ENCODE measurements around the gene NT5C.

NT5C gene

DNA sequence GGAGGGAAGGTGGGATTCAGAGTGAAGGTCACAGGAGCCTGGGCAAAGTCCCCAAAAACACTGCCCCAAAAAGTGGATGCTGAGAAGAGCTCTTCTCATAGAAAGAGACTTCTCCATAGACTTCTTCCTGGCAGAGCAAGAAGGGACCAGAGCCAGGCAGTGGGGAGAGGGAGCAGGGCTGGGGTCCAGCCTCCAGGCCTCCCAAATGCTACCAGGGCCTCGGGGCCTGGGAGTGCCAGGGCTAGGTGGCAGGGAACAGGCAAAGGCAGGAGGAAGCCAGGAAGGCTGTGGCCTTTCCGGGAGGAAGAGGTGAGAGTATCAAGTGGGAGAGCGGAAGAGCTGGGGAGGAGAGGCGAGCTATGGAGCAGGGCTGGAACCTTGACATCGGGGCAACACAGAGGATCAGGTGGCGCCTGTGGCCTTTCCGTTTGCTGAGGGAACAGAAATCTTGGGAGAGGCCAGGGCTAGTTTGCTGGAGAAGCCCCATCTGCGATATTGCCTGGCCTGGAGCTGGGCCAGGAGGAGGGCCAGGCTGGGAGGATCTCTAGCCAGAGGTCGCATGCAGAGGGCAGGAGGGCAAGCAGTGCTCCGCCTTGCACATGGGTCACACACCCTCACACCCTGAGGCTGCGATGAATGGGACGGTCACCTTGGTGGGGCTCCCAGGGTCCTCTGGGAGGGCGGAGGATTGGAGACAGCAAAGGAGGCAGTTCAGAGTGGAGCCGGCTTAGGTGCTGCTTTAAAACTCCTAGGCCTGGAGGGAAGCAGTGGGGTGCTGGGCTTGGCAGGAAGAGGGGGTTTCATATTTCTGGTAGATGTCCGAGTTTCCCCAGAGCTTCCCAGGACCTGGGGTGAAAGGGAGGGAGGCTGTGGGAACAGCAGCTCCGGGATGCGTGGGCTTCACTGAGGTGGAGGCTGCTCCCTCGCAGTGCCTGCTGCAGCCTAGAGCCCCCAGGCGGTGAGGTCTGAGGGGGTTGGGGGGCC lies 40.4 kb downstream of the NT5C start:
- DNase-seq: no peak

DNA sequence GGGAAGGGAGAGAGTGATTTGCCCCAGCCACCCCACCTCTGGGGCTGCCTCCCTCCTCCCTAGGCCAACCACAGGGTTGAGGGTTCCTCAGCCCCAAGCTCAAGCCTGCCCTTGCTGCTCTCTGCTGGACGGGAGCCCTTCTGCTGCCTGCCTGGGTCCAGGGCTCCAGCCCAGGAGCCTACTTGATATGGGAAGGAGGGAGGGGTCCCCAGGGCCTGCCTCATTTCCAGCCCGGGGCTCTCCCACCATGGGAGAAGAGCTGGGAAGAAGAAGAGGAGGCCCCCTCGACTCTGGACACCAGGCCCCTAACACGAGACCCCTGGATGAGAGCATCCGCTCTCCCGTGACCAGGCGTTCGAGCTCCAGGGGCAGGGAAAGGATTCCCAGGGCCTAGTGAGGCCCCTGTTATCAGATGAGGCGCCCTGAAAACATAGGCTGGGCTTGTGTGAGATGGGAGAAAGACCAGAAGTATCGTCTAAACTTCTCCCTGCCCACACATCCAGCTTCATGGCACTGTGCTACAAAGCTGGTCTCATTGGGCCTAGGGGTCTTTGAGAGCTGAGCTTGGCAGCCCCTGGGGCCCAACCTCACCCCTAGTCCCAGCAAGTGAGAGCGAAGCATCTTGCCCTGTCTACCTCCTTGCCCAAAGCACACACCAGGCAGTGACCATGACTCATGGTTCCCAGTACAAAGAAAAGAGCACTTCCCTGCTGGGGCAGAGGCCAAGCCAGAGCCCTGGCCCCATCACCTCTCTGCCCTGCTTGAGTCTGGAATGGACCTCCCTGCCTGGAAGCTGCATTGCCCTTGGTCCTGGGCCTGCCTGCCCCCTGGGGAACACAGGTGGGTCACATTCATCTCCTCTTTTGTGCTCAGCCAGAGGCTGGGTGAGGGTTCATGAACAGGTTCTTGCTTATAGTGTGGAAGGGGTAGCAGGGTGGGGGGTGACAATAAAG lies 42.8 kb downstream of the NT5C start:
- DNase-seq: no peak

DNA sequence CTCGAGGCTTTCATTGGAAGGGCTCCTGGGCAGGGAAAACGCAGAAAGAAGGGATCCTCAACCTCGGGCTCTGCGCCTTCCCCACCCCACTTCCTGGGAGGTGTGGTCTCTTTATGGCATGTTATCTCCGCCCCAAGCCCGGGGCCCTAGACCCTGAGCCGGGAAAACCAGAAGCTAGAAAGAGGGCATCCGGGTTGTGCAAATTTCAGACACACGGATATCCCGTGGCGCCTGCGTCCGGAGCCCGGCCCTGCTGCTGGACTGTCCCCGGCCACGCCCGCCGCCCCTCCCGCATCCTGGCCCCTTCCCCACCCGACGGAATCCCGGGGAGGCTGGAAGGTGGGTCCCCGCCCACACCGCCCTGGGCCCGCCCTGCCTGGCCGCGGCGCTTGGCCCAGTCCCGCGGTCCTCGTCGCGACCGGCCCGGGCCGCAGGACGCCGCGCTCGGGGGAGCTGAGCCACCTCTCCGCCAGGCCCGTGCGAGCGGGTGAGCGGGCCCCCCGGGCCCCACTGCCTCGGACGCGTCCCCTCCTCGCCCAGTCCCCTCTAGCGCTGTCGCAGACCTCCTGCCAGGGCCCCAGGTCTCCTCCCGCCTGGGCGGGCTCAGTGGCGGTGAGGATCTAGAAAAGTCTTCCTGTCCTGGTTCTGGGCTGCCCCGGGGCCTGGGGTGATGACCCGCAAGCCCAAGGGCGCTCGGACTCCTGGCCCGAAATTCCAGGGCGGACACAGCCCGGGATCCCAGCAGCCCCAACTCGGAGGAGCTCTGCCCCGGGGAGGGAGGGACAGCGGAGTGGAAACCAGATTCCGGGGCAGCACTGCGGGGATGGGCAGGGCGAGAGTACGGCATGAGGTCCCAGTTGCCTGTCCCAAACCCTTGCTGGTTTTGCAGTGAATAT lies 43.7 kb downstream of the NT5C start, which contains the start of gene SLC16A5:
TSS of gene SLC16A5 (plus strand) at position 397 of the 896 bp plus-strand sequence. CDS start 5,683 bp downstream, outside the sequence.
- DNase-seq: peak; percentile 78

DNA sequence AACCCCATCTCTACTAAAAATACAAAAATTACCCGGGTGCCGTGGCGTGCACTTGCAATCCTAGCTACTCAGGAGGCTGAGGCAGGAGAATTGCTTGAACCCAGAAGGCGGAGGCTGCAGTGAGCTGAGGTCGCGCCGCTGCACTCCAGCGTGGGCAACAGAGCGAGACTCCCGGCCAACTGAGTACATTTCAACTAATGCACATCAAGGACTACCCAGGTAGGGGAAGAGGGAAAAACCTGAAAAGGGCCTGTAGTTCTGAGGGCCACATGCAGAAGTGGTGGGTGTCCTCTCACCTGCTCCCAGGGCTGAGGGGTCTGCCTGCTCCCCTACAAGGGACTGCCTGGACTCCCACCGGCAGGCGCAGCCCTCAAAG lies 44.4 kb downstream of the NT5C start:
- DNase-seq: no peak

DNA sequence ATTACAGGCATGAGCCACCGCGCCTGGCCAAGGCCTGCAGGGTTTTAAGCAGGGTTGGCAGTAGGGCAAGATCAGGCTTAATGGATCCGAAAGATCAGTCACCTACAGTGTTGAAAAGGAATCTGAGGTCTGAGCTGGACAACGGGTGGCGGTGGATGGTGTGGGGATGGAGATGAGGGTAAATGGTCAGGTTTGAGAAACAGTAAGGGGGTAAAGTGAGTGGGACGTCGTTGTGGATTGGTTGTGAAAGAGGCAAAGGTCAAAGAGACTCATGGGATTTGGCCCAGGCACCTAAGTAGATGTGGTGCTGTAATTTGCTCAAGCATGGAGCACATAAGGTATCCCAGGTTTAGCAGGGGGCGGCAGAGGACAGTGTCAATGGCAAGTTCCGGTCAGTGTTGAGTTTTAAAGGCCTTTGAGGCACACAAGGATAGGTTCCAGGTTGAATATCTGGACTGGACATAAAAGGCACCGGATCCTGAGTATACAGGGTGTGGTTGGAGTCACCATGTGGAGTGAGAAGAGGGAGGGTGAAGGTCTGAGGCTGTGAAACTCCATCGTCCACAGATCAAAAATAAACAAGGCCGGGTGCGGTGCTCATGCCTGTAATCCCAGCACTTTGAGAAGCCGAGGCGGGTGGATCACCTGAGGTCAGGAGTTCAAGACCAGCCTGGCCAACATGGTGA lies 44.9 kb downstream of the NT5C start:
- no peak for DNase-seq

DNA sequence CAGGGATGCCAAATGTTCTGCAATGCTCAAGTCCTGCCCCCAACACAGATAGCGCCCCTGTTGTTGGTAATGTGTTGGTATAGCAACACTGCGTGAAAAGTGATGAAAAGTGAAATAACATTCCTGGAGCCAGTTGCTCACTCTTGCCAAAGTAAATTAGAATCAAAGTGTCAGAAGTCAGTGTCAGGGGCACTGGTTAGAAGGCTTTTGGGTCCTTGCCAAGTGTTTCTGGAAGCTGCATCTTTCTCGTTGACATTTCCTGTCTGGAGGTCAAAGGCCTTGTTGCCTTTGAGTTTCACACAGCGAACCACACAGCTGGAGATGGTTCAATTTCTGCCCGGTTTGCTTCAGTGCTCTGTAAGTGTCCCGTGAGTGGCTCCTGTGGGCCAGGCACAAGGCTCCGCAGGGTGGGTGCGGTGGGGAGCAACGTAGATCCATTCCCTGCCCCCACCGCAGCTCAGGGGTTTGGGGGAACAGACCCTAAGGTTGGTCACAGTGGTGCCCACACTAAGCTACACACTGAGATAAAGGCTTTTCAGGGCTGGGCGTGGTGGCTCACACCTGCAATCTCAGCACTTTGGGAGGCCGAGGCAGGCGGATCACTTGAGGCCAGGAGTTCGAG lies 47.4 kb downstream of the NT5C start:
- no peak for DNase-seq

DNA sequence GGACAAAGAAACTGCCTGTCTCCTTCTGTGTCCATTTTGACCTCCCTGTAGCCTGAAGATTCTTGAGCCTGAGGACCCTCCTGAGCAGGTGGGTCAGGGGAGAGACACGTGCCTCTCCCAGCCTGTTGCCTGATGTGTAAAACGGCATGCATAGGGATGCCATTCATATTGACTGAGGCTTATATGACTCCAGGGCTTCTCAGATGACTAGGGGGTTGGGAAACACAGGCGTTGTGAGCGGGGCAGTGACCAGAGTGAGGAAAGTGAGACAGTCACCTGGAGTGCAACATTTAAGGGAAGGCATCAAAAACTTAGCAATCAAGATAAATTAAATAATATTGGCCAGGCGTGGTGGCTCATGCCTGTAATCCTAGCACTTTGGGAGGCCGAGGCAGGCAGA lies 48.9 kb downstream of the NT5C start:
- DNase-seq: no peak

DNA sequence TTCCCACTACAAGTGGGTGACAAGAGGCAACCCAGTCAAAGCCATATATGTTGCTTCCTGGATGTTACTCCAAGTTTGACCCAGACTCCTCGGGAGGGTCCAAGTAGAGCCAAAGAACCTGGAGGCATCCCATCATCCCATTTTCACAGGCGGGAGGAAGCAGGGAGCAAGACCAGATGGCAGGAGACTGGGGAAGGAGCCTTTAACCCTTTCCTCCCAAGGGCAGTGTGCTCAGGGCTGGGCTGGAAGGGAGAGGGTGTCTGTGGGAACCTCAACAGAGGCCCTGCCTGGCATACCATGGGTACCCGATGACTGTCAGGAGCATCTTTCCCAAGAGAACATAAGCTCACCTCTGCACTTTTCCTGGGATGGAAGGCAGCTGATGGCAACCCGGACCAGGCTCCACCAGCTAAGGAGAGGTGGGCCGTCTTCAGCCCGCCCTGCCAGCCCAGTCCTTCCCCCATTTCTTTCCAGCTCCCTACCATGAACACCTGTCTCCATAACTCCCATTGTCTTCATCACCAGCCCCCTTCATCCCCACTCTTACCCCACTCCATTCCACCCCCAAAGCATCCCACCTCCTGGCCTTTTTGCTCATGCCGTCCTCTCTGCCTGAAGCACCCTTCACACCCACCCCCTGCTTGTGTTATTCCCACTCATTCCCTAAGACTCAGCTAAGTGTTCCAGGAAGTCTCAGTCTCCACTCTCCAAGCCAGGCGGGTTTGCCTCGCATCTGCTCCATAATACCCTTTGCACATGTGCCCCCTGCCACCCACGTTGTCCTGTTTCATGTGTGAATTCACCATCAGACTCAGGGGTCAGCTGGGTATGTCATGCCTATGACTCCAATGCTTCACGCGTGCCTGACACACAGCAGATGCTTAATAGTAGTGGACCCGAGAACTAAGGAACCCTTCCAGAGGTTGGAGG lies 49.7 kb downstream of the NT5C start:
- DNase-seq: no peak
